IMR-90 (cell line): ENCODE measurements around the gene UCP3. TPM values are rescaled to one million over a fixed set of nuclear protein-coding genes. Genes with fewer than 3 reads are reported as not detected.

Experiments
- ATAC-seq: fragments of 200-7000 bp; cut with Tn5 transposase; 2 replicates; pipeline ENCODE4 v1.9.1; 2020; ENCODE audit warnings: low read depth, mild to moderate bottlenecking, moderate library complexity
- BruUV-seq: library from RNA; stranded (reverse); fragments of 400-500 nt; replicated peaks from 2 replicates; lab custom pipeline; 2021; lab: Mats Ljungman, UMichigan
- CTCF ChIA-PET: fragments of 300-600 bp; formaldehyde crosslinking; extraction: SDS; loops from one replicate; lab custom pipeline; 2021; ENCODE audit warnings: antibody characterized with exemption; lab: Yijun Ruan, JAX
- POLR2A ChIA-PET: fragments of 300-600 bp; sonication (Branson Sonifier 250); formaldehyde crosslinking; loops from one replicate; lab custom pipeline; 2022; ENCODE audit warnings: antibody characterized with exemption; ENCODE audit not compliant: unreplicated experiment; lab: Charles Lee
- DNase-seq: peaks from one replicate; pipeline ENCODE4 v3.0.0; 2013
- H2AFZ ChIP-seq: replicated peaks from 2 replicates; pipeline ENCODE3; 2013; ENCODE audit warnings: low read length, mild to moderate bottlenecking; ENCODE audit not compliant: poor library complexity
- H2AK5ac ChIP-seq: 2 replicates; pipeline ENCODE4 v1.6.1; 2013; ENCODE audit warnings: low read depth, low read length, inconsistent platforms
- H2AK9ac ChIP-seq: replicated peaks from 2 replicates; pipeline ENCODE3; 2013; ENCODE audit warnings: mild to moderate bottlenecking, low read depth, low read length, moderate library complexity; ENCODE audit not compliant: poor library complexity
- H2BK120ac ChIP-seq: 2 replicates; pipeline ENCODE4 v1.6.1; 2013; ENCODE audit warnings: low read depth, low read length, inconsistent platforms
- H2BK15ac ChIP-seq: 3 replicates; pipeline ENCODE4 v1.6.1; 2013; ENCODE audit warnings: low read depth, low read length, inconsistent platforms
- H2BK20ac ChIP-seq: 2 replicates; pipeline ENCODE4 v1.6.1; 2013; ENCODE audit warnings: low read depth, mild to moderate bottlenecking, inconsistent platforms, low read length, moderate library complexity
- H2BK5ac ChIP-seq: 2 replicates; pipeline ENCODE4 v1.6.1; 2013; ENCODE audit warnings: mild to moderate bottlenecking, low read depth, low read length, inconsistent platforms; ENCODE audit not compliant: poor library complexity, severe bottlenecking
- H3K14ac ChIP-seq: replicated peaks from 2 replicates; pipeline ENCODE4 v1.6.1; 2013; ENCODE audit warnings: low read depth, low read length, inconsistent platforms
- H3K18ac ChIP-seq: 2 replicates; pipeline ENCODE4 v1.6.1; 2013; ENCODE audit warnings: low read depth, low read length, control low read depth
- H3K23ac ChIP-seq: 2 replicates; pipeline ENCODE4 v1.6.1; 2013; ENCODE audit warnings: low read depth, low read length, inconsistent platforms
- H3K27ac ChIP-seq: 2 replicates; pipeline ENCODE4 v1.5.1; 2013; ENCODE audit warnings: mild to moderate bottlenecking, control low read depth, low read length; ENCODE audit not compliant: insufficient read depth
- H3K27me3 ChIP-seq: 2 replicates; pipeline ENCODE4 v1.6.1; 2013; ENCODE audit warnings: low read length; ENCODE audit not compliant: control insufficient read depth, insufficient read depth
- H3K36me3 ChIP-seq: 2 replicates; pipeline ENCODE4 v1.6.1; 2013; ENCODE audit warnings: low read length, mixed read lengths; ENCODE audit not compliant: control insufficient read depth, insufficient read depth
- H3K4ac ChIP-seq: 2 replicates; pipeline ENCODE4 v1.6.1; 2013; ENCODE audit warnings: low read depth, low read length, inconsistent platforms
- H3K4me1 ChIP-seq: 2 replicates; pipeline ENCODE4 v1.6.1; 2013; ENCODE audit warnings: low read length, mixed read lengths; ENCODE audit not compliant: control insufficient read depth, insufficient read depth
- H3K4me2 ChIP-seq: 2 replicates; pipeline ENCODE4 v1.6.1; 2013; ENCODE audit warnings: low read depth, mild to moderate bottlenecking, control low read depth, low read length, moderate library complexity
- H3K4me3 ChIP-seq: 2 replicates; pipeline ENCODE4 v1.5.1; 2013; ENCODE audit warnings: low read depth, mild to moderate bottlenecking, control low read depth, low read length, moderate library complexity; ENCODE audit not compliant: insufficient read depth
- H3K56ac ChIP-seq: 2 replicates; pipeline ENCODE4 v1.6.1; 2013; ENCODE audit warnings: low read length, inconsistent platforms; ENCODE audit not compliant: insufficient read depth; ENCODE audit errors: extremely low read depth
- H3K79me1 ChIP-seq, 2 experiments: 2 replicates each; pipeline ENCODE4 v1.6.1; 2013; ENCODE audit warnings: low read length in 2 of 2, inconsistent platforms in 1 of 2, low read depth in 1 of 2
- H3K9ac ChIP-seq: 2 replicates; pipeline ENCODE4 v1.6.1; 2013; ENCODE audit warnings: low read depth, low read length, control low read depth
- H3K9me1 ChIP-seq: 2 replicates; pipeline ENCODE4 v1.6.1; 2013; ENCODE audit warnings: low read length, inconsistent platforms; ENCODE audit not compliant: insufficient read depth
- H3K9me3 ChIP-seq: 2 replicates; pipeline ENCODE4 v1.6.1; 2013; ENCODE audit warnings: low read length; ENCODE audit not compliant: control insufficient read depth, insufficient read depth
- H4K20me1 ChIP-seq: 2 replicates; pipeline ENCODE4 v1.6.1; 2013; ENCODE audit warnings: low read length, inconsistent platforms; ENCODE audit not compliant: insufficient read depth
- H4K5ac ChIP-seq: 2 replicates; pipeline ENCODE4 v1.6.1; 2013; ENCODE audit warnings: mild to moderate bottlenecking, low read depth, low read length, control low read depth
- H4K8ac ChIP-seq, 2 experiments: 2 replicates each; pipeline ENCODE4 v1.6.1; 2013; ENCODE audit warnings: low read depth in 2 of 2, low read length in 2 of 2, control low read depth in 1 of 2, inconsistent platforms in 1 of 2
- H4K91ac ChIP-seq: 2 replicates; pipeline ENCODE4 v1.6.1; 2013; ENCODE audit warnings: low read depth, low read length, inconsistent platforms; ENCODE audit not compliant: insufficient read depth
- BHLHE40 ChIP-seq: fragments of 150-350 bp; IDR thresholded peaks from 2 replicates; pipeline ENCODE4 v1.6.1; 2016; ENCODE audit warnings: mild to moderate bottlenecking, low read depth, low read length
- CEBPB ChIP-seq: IDR thresholded peaks from 2 replicates; pipeline ENCODE4 v1.6.1; 2012; ENCODE audit warnings: low read depth, low read length, improper control_type of control experiment
- CHD1 ChIP-seq: IDR thresholded peaks from 2 replicates; pipeline ENCODE4 v1.6.1; 2012; ENCODE audit warnings: low read depth, low read length, improper control_type of control experiment
- FOS ChIP-seq: fragments of 150-350 bp; IDR thresholded peaks from 2 replicates; pipeline ENCODE4 v1.6.1; 2016; ENCODE audit warnings: low read depth, low read length
- MAFK ChIP-seq: IDR thresholded peaks from 2 replicates; pipeline ENCODE4 v1.6.1; 2012; ENCODE audit warnings: low read depth, low read length, improper control_type of control experiment
- MAZ ChIP-seq: IDR thresholded peaks from 2 replicates; pipeline ENCODE4 v1.6.1; 2012; ENCODE audit warnings: low read depth, mild to moderate bottlenecking, low read length, improper control_type of control experiment, moderate library complexity, borderline replicate concordance
- MXI1 ChIP-seq: IDR thresholded peaks from 2 replicates; pipeline ENCODE4 v1.6.1; 2012; ENCODE audit warnings: low read depth, mild to moderate bottlenecking, low read length, moderate library complexity, borderline replicate concordance
- NFE2L2 ChIP-seq: fragments of 150-350 bp; IDR thresholded peaks from 2 replicates; pipeline ENCODE4 v1.6.1; 2016; ENCODE audit warnings: low read depth, mild to moderate bottlenecking, low read length
- POLR2A ChIP-seq: IDR thresholded peaks from 2 replicates; pipeline ENCODE4 v1.6.1; 2012; ENCODE audit warnings: mild to moderate bottlenecking, low read depth, low read length
- RAD21 ChIP-seq: IDR thresholded peaks from 2 replicates; pipeline ENCODE4 v1.6.1; 2012; ENCODE audit warnings: low read length, improper control_type of control experiment
- RCOR1 ChIP-seq: IDR thresholded peaks from 2 replicates; pipeline ENCODE4 v1.6.1; 2012; ENCODE audit warnings: mild to moderate bottlenecking, low read length, improper control_type of control experiment; ENCODE audit not compliant: insufficient replicate concordance
- RFX5 ChIP-seq: IDR thresholded peaks from 2 replicates; pipeline ENCODE4 v1.8.0; 2012; ENCODE audit warnings: low read depth, mild to moderate bottlenecking, low read length, moderate library complexity
- SMC3 ChIP-seq: fragments of 150-350 bp; IDR thresholded peaks from 2 replicates; pipeline ENCODE4 v1.6.1; 2016; ENCODE audit warnings: low read depth, mild to moderate bottlenecking, antibody characterized with exemption, low read length, moderate library complexity
- WGBS, 2 experiments: methylation state at CpG; one replicate each; pipeline versions ENCODE4 v1.1.5 to v1.1.7; 2013; ENCODE audit warnings: missing lambda C conversion rate in 2 of 2; ENCODE audit not compliant: insufficient read length in 1 of 2; ENCODE audit errors: extremely low coverage in 2 of 2; 5-methylcytosine and 5-hydroxymethylcytosine counted together
- dilution Hi-C: fragments of 300-500 bp; cut with HindIII; formaldehyde crosslinking; loops from one replicate; pipeline ENCODE4 v1.14.3; 2018; ENCODE audit warnings: low sequenced_read_pairs; ENCODE audit not compliant: unreplicated experiment
- in situ Hi-C: fragments of 300-500 bp; cut with MboI; formaldehyde crosslinking; loops from 3 replicates; pipeline ENCODE4 v1.14.3; 2019; ENCODE audit warnings: low sequenced_read_pairs, inconsistent platforms, mixed read lengths
- intact Hi-C: fragments of 100-400 bp; cut with micrococcal nuclease; formaldehyde crosslinking; loops from 2 replicates; pipeline ENCODE4 v1.10.0; 2022
- polyA plus RNA-seq, 3 experiments: library from polyadenylated mRNA; depleted of rRNA; stranded (reverse); fragments of >200 nt; gene quantifications; 2 replicates each; pipeline ENCODE4 v1.2.3, GENCODE V29; 2012; ENCODE audit warnings: low replicate concordance in 1 of 3
- total RNA-seq: library from RNA; depleted of rRNA; stranded (reverse); fragments of >200 nt; gene quantifications from 2 replicates; pipeline ENCODE4 v1.2.3, GENCODE V29; 2012
- TF ChIP-seq, protein P1 (sequence below): fragments of 150-350 bp; IDR thresholded peaks from 2 replicates; pipeline ENCODE4 v1.6.1; 2016; ENCODE audit warnings: low read depth, mild to moderate bottlenecking, low read length, moderate library complexity, borderline replicate concordance
- TF ChIP-seq, protein P2 (sequence below): conservative IDR thresholded peaks from 2 replicates; pipeline ENCODE4 v1.5.1; 2012; ENCODE audit warnings: mild to moderate bottlenecking, low read depth, low read length, improper control_type of control experiment
- TF ChIP-seq, protein P3 (sequence below): fragments of 150-350 bp; IDR thresholded peaks from 2 replicates; pipeline ENCODE4 v1.6.1; 2017; ENCODE audit warnings: mild to moderate bottlenecking, antibody characterized with exemption, low read length, low read depth

The UCP3 gene
- total and polyA plus RNA-seq, 2 of the 4 experiments (the other 2 are of a cell fraction) = under 0.01 to 0.80 TPM

DNA sequence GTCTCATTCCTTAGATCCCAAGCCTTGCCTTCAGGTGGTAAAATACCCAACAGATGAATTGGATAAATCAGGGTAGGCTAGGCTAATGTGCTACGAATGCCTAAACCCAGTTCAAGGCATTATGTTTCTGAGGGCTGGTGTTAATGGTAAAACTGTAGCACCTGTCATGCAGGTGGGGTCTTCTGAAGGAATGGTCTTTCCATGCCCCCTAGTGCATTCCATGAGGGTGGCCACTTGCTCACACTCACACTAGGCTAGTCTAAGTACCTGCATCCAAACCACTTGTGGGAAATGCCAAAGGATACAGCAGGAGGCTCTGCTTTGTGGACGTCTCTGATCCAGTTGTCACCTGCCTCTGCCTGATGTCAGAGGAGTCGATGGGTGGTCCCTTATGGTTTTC is 24.2 kb upstream of the UCP3 start:
- Histone ChIP-seq H2BK120ac (no peak overlapping the region), H3K27ac (no peak overlapping the region), H4K20me1 (no peaks in the 10 kb centered on the region), H2BK15ac (no peak overlapping the region), H2AK5ac (no peak overlapping the region), H3K14ac (no peak overlapping the region), H3K4me2 (no peak overlapping the region), H4K8ac (no peak overlapping the region), H2BK20ac (no peak overlapping the region), H3K4me1 (peaks cover 7% of the 10 kb centered on the region), H2BK5ac (no peak overlapping the region), H4K91ac (no peak overlapping the region), H3K4ac (no peak overlapping the region), H3K27me3 (no peaks in the 10 kb centered on the region), H3K9me1 (peaks cover 19% of the 10 kb centered on the region), H3K18ac (no peak overlapping the region), H3K36me3 (peaks cover 25% of the 10 kb centered on the region), H2AK9ac (no peak overlapping the region), H3K9ac (no peak overlapping the region), H2AFZ (no peak overlapping the region), H3K79me1 (no peaks in the 10 kb centered on the region), H3K9me3 (no peaks in the 10 kb centered on the region), H4K5ac (no peak overlapping the region), H3K4me3 (no peak overlapping the region), H3K56ac (no peak overlapping the region), H3K23ac (no peak overlapping the region)
- POLR2A ChIA-PET = no interaction called here
- no CpG with 5 or more reads among the region's 3 CpGs for WGBS, 2 experiments
- in situ Hi-C loops = no loop called here
- ATAC-seq (no peak), DNase-seq (no peak)
- intact Hi-C loops = no loop called here
- BruUV-seq = no TSS peak
- TF ChIP-seq, protein P1, sequence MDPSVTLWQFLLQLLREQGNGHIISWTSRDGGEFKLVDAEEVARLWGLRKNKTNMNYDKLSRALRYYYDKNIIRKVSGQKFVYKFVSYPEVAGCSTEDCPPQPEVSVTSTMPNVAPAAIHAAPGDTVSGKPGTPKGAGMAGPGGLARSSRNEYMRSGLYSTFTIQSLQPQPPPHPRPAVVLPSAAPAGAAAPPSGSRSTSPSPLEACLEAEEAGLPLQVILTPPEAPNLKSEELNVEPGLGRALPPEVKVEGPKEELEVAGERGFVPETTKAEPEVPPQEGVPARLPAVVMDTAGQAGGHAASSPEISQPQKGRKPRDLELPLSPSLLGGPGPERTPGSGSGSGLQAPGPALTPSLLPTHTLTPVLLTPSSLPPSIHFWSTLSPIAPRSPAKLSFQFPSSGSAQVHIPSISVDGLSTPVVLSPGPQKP = no peak
- TF ChIP-seq POLR2A (no peak), RAD21 (no peak), SMC3 (no peak), NFE2L2 (no peak), RCOR1 (no peak), MXI1 (no peak), FOS (no peak), CHD1 (no peak), RFX5 (no peak), BHLHE40 (no peak), MAZ (no peak), CEBPB (no peak), MAFK (no peak)
- TF ChIP-seq, protein P2, sequence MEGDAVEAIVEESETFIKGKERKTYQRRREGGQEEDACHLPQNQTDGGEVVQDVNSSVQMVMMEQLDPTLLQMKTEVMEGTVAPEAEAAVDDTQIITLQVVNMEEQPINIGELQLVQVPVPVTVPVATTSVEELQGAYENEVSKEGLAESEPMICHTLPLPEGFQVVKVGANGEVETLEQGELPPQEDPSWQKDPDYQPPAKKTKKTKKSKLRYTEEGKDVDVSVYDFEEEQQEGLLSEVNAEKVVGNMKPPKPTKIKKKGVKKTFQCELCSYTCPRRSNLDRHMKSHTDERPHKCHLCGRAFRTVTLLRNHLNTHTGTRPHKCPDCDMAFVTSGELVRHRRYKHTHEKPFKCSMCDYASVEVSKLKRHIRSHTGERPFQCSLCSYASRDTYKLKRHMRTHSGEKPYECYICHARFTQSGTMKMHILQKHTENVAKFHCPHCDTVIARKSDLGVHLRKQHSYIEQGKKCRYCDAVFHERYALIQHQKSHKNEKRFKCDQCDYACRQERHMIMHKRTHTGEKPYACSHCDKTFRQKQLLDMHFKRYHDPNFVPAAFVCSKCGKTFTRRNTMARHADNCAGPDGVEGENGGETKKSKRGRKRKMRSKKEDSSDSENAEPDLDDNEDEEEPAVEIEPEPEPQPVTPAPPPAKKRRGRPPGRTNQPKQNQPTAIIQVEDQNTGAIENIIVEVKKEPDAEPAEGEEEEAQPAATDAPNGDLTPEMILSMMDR = no peak
- TF ChIP-seq, protein P3, sequence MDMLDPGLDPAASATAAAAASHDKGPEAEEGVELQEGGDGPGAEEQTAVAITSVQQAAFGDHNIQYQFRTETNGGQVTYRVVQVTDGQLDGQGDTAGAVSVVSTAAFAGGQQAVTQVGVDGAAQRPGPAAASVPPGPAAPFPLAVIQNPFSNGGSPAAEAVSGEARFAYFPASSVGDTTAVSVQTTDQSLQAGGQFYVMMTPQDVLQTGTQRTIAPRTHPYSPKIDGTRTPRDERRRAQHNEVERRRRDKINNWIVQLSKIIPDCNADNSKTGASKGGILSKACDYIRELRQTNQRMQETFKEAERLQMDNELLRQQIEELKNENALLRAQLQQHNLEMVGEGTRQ = no peak
- CTCF ChIA-PET = no interaction called here
- dilution Hi-C loops = no loop called here
